ACC112 (cell line): ENCODE results near the gene KASH5.

Source experiments
- H2AFZ ChIP-seq: fragments of 200-600 bp; sonication (generic); one replicate; pipeline ENCODE4 v1.6.0; 2017; ENCODE audit warnings: antibody characterized with exemption, low read length; ENCODE audit not compliant: unreplicated experiment
- H3K27ac ChIP-seq: fragments of 200-600 bp; sonication (generic); 2 replicates; pipeline ENCODE4 v1.5.1; 2014; ENCODE audit warnings: low read depth, mild to moderate bottlenecking, antibody characterized with exemption, low read length, moderate library complexity
- H3K27me3 ChIP-seq: fragments of 200-600 bp; sonication (generic); 2 replicates; pipeline ENCODE4 v1.6.1; 2014; ENCODE audit warnings: mild to moderate bottlenecking, antibody characterized with exemption, low read length, moderate library complexity, mixed read lengths; ENCODE audit not compliant: insufficient read depth
- H3K36me3 ChIP-seq: fragments of 200-600 bp; sonication (generic); 2 replicates; pipeline ENCODE4 v1.6.1; 2016; ENCODE audit warnings: mild to moderate bottlenecking, antibody characterized with exemption, low read length, moderate library complexity, mixed read lengths; ENCODE audit not compliant: insufficient read depth
- H3K4me1 ChIP-seq: fragments of 200-600 bp; sonication (generic); one replicate; pipeline ENCODE4 v1.6.1; 2016; ENCODE audit warnings: low read length, mixed read lengths; ENCODE audit not compliant: insufficient read depth, unreplicated experiment, control insufficient read depth
- H3K4me3 ChIP-seq: fragments of 200-600 bp; sonication (generic); 2 replicates; pipeline ENCODE4 v1.5.1; 2014; ENCODE audit warnings: mild to moderate bottlenecking, low read depth, low read length
- H3K79me2 ChIP-seq: fragments of 200-600 bp; sonication (generic); one replicate; pipeline ENCODE4 v1.6.0; 2016; ENCODE audit warnings: low read length; ENCODE audit not compliant: control insufficient read depth, unreplicated experiment, insufficient read depth

KASH5 gene

GRCh38 chr19:49396738-49397505 lies 8.9 kb downstream of the KASH5 start:
- H3K27me3 ChIP-seq = no peaks in the 10 kb centered on the region
- H3K27ac ChIP-seq = no peak overlapping the region
- H3K36me3 ChIP-seq = no peaks in the 10 kb centered on the region
- H2AFZ ChIP-seq = no peak overlapping the region
- no peaks in the 10 kb centered on the region for H3K79me2 ChIP-seq
- H3K4me3 ChIP-seq = no peak overlapping the region
- H3K4me1 ChIP-seq = no peaks in the 10 kb centered on the region

- Histone ChIP-seq H3K4me1 (no peaks in the 10 kb centered on the region), H3K79me2 (no peaks in the 10 kb centered on the region), H2AFZ (no peak overlapping the region), H3K27me3 (no peaks in the 10 kb centered on the region), H3K4me3 (no peak overlapping the region), H3K27ac (no peak overlapping the region), H3K36me3 (no peaks in the 10 kb centered on the region)
These were observed 10.1 kb downstream of the KASH5 start for GRCh38 chr19:49398001-49398615.

- no peaks in the 10 kb centered on the region for H3K79me2 ChIP-seq
- no peak overlapping the region for H3K4me3 ChIP-seq
- no peaks in the 10 kb centered on the region for H3K4me1 ChIP-seq
- no peak overlapping the region for H2AFZ ChIP-seq
- H3K27me3 ChIP-seq = no peaks in the 10 kb centered on the region
- H3K27ac ChIP-seq = no peak overlapping the region
- no peaks in the 10 kb centered on the region for H3K36me3 ChIP-seq
These were observed 10.9 kb downstream of the KASH5 start for GRCh38 chr19:49398931-49399330.

GRCh38 chr19:49400029-49400428 lies 12.0 kb downstream of the KASH5 start:
- no peak overlapping the region for H3K27ac ChIP-seq

GRCh38 chr19:49403404-49404187 lies 15.5 kb downstream of the KASH5 start:
- no peaks in the 10 kb centered on the region for H3K4me1 ChIP-seq
- H3K27me3 ChIP-seq = no peaks in the 10 kb centered on the region
- H3K4me3 ChIP-seq = no peak overlapping the region
- H2AFZ ChIP-seq = no peak overlapping the region
- no peaks in the 10 kb centered on the region for H3K79me2 ChIP-seq
- H3K36me3 ChIP-seq = no peaks in the 10 kb centered on the region
- H3K27ac ChIP-seq = no peak overlapping the region

More at GRCh38 chr19:49400029-49400428, 12.0 kb downstream of the KASH5 start:
- Histone ChIP-seq H3K4me1 (no peaks in the 10 kb centered on the region), H3K4me3 (no peak overlapping the region), H3K27me3 (no peaks in the 10 kb centered on the region), H2AFZ (no peak overlapping the region), H3K36me3 (no peaks in the 10 kb centered on the region), H3K79me2 (no peaks in the 10 kb centered on the region)

- Histone ChIP-seq H3K79me2 (no peaks in the 10 kb centered on the region), H2AFZ (no peak overlapping the region), H3K27ac (no peak overlapping the region), H3K27me3 (no peaks in the 10 kb centered on the region), H3K36me3 (no peaks in the 10 kb centered on the region), H3K4me1 (no peaks in the 10 kb centered on the region), H3K4me3 (no peak overlapping the region)
These were observed 19.0 kb downstream of the KASH5 start for GRCh38 chr19:49407079-49407478.

GRCh38 chr19:49407482-49408015 lies 19.5 kb downstream of the KASH5 start:
- Histone ChIP-seq H3K4me3 (no peak overlapping the region), H3K36me3 (no peaks in the 10 kb centered on the region), H3K4me1 (no peaks in the 10 kb centered on the region), H2AFZ (no peak overlapping the region), H3K27ac (no peak overlapping the region), H3K79me2 (no peaks in the 10 kb centered on the region), H3K27me3 (no peaks in the 10 kb centered on the region)

- H3K4me3 ChIP-seq = no peak overlapping the region
- H2AFZ ChIP-seq = no peak overlapping the region
These were observed 20.9 kb downstream of the KASH5 start for GRCh38 chr19:49408816-49409440.

GRCh38 chr19:49409441-49410029 lies 21.5 kb downstream of the KASH5 start:
- Histone ChIP-seq H3K27me3 (no peaks in the 10 kb centered on the region), H3K4me3 (no peak overlapping the region), H3K36me3 (no peaks in the 10 kb centered on the region), H3K79me2 (no peaks in the 10 kb centered on the region), H3K27ac (no peak overlapping the region), H3K4me1 (no peaks in the 10 kb centered on the region), H2AFZ (no peak overlapping the region)

More at GRCh38 chr19:49408816-49409440, 20.9 kb downstream of the KASH5 start:
- H3K36me3 ChIP-seq = no peaks in the 10 kb centered on the region
- no peaks in the 10 kb centered on the region for H3K27me3 ChIP-seq
- H3K79me2 ChIP-seq = no peaks in the 10 kb centered on the region
- H3K4me1 ChIP-seq = no peaks in the 10 kb centered on the region
- H3K27ac ChIP-seq = no peak overlapping the region
